ENCODE data around the gene SIM1.

The SIM1 gene

DNA sequence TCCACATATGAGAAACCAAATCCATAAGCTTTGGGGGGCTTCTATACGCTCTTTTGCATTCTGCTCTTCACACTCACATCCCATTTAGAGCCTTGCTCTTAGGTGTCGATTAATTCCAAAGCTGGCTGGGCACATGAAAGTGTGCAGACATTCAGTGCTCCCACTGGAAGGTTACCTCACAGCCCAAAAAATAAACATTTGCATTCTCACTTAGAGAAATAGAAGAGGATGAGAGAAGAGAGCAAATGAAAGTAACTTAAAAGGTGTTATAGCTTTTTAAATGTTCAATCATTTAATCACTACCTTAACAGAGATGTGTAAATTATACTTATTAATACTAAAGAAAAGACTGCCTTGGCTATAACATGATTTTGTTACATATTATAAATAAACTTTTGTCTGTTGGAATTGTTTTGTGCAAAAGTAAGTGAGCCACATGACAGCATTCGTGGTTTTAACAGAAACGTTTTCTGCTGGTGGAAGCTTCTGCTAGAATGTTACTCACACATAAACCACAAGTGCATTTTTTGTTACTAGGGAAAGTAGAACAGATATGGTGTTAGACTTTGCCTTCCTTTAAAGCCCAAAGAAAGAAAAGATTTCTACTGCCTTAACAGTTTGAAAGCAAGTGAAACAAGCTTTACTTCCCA is 116.7 kb downstream of the SIM1 start:
- DNase-seq = no peak

GRCh38 chr6:100346828-100347227 is 117.9 kb downstream of the SIM1 start:
- no peak for DNase-seq

- no peak for DNase-seq
These were observed 118.5 kb downstream of the SIM1 start for GRCh38 chr6:100346203-100346602.

DNA sequence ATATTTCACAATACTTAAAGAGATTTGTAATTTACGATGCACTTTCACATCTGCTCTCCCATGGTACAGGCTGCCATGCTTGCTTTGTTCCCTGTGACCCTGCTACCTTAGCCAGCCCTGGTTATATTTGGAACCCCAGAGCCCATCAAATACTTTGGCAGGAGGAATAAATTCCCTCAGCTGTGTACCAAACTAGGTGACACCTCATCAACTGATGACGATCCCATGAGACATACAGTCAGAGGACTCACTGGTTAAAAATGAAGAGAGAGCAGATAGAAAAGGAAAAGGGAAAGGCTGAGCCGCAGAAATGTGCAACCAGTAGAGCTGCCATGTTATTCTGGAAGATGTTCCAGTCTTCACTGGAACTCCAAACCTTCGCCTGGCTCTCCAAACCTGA is 120.0 kb downstream of the SIM1 start:
- DNase-seq = no peak

- no peak for DNase-seq
These were observed 120.4 kb downstream of the SIM1 start for GRCh38 chr6:100344321-100344720.

DNA sequence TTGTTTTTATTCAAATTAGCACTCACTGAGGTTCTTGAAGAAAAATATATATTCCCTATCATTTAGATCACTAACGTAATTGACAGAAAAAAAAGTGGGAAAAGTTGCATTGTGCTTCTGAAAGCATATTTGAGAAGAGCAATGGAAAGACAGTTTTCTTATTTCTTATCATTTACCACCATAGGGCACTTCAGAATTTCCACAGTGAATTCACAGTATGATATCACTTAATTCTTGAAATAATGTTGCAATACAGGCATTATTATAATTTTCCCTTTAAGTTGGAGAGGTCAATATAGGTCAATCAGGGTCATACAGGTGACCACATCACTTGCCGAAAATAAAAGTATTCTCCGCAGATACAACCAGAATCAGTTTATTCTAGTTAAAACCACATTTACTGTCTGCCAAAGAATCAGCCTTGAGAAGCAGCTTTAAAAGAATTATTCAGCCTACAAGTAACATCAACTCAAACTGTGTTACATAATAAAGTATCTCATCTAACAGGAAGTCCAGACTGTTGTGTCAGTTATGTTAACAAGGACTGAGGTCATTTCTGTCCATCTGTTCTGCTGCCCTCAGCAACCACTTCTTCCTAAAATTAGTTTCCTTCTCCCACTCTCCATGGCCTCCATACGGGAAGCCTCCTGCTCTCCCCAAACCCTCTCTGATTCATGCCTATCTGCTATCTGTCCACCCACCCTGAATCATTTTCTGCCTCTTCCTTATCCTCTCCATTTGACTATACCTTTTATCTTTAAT is 121.2 kb downstream of the SIM1 start:
- no peak for DNase-seq

DNA sequence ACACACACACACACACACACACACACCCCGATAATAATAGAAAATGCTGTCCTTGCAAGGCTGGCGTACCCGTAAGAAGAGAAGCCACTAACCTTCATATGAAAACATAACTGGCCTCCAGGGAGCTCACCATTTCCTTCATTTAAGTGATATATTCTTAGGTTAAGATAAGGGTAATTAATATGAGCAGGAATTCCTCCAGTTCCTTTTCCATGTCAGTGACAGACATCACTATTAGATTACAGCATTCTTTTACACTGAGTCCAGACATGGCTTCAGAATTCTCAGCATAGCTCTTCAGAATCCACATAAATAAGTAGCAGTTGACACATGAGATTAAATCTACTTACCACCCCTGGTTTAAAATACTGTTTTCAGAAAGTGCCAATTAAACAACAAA is 121.9 kb downstream of the SIM1 start:
- DNase-seq = no peak

DNA sequence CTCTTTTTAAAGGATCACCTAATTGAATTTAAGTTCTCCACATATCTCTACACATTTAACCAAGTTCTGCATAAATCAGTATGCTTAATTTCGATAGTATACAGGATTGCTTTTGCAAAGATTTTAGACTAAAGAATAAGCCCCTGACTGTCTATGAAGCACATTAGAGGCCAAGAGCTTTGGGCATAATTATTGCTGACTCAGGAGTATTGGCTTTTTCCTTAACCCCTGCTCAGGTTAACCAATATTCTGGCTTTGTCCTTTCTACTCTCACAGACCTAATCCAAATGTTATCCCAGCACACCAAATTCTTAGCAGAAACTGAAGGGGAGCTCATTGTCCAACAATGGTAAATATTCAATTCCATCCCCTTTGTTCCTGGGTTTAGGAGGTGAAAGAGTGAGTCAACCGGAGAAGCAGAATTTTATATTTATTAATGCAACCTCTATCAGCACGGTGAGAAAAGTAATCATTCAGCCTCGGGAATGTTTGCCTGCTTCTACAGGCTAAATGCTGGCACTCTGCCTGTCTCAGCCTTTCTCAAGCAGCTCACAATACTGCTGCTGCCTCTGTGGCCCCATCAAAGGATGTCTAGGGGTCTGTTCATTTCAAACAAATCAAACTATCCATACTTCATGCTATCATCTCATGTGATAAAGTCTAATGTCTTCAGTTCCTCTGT is 125.0 kb downstream of the SIM1 start:
- no peak for DNase-seq

- no peak for DNase-seq
These were observed 126.6 kb downstream of the SIM1 start for GRCh38 chr6:100338090-100338489.

DNA sequence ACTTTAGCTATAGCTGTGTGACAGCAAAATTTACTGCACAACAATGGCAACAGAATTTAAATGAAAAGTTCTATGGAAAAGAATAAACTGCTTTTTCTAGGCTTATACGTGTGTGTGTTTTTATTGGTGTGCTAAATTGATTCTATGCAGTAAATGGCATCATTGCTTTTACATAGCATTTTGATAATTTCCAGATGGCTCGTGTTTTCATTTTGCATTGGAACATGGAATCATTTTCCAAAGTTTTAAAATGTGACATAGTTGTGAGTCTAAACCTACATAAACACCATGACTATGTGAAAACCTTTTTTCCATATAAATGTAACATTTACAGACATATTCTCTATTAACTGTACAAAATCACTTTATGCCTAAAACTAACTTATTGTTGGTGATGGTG is 127.8 kb downstream of the SIM1 start:
- DNase-seq = no peak

GRCh38 chr6:100335991-100336390 is 128.7 kb downstream of the SIM1 start:
- no peak for DNase-seq

Data from left hindlimb (tissue), 1 donor.